Activated naive CD8-positive, alpha-beta T cell treated with anti-CD3 and anti-CD28 coated beads for 36 hours (primary cell): ENCODE measurements around the gene STON1. TPM values are rescaled to one million over a fixed set of nuclear protein-coding genes. Genes with fewer than 3 reads are reported as not detected.
"Not testable (repeated sequence)": the region's sequence is repeated elsewhere in the genome, so short reads cannot be mapped to it uniquely, and the experiment has no call there.

Source experiments
- DNase-seq: peaks from one replicate; pipeline ENCODE4 v3.0.0; 2021
- H3K27ac Mint-ChIP-seq: one replicate; pipeline ENCODE4 v1.8.0; 2022; ENCODE audit warnings: mild to moderate bottlenecking, moderate library complexity, mixed read lengths
- H3K27me3 Mint-ChIP-seq: one replicate; pipeline ENCODE4 v1.8.0; 2022; ENCODE audit warnings: mild to moderate bottlenecking, mixed read lengths
- H3K36me3 Mint-ChIP-seq: one replicate; pipeline ENCODE4 v1.8.0; 2021; ENCODE audit warnings: mild to moderate bottlenecking, mixed read lengths
- H3K4me1 Mint-ChIP-seq: one replicate; pipeline ENCODE4 v1.8.0; 2021; ENCODE audit warnings: mixed read lengths
- H3K4me3 Mint-ChIP-seq: one replicate; pipeline ENCODE4 v1.8.0; 2022; ENCODE audit warnings: mild to moderate bottlenecking, moderate library complexity, mixed read lengths
- H3K9me3 Mint-ChIP-seq: one replicate; pipeline ENCODE4 v1.8.0; 2022; ENCODE audit warnings: mixed read lengths
- total RNA-seq, 2 experiments: library from RNA; stranded (reverse); gene quantifications; one replicate each; pipeline ENCODE4 v1.2.3, GENCODE V29; 2021

STON1 gene
- total RNA-seq, 2 experiments from 2014 or later = 0.62 to 0.80 TPM

- Mint-ChIP-seq H3K36me3 (no peaks in the 10 kb centered on the region), H3K4me3 (no peak overlapping the region), H3K4me1 (no peaks in the 10 kb centered on the region), H3K9me3 (no peaks in the 10 kb centered on the region), H3K27me3 (no peaks in the 10 kb centered on the region), H3K27ac (no peak overlapping the region)
- no peak for DNase-seq
These were observed 15.3 kb downstream of the STON1 start for GRCh38 chr2:48545244-48545643.

- H3K4me1 Mint-ChIP-seq = no peaks in the 10 kb centered on the region
- no peak overlapping the region for H3K4me3 Mint-ChIP-seq
- DNase-seq = no peak
- H3K27ac Mint-ChIP-seq = no peak overlapping the region
- no peaks in the 10 kb centered on the region for H3K36me3 Mint-ChIP-seq
- no peaks in the 10 kb centered on the region for H3K9me3 Mint-ChIP-seq
- no peaks in the 10 kb centered on the region for H3K27me3 Mint-ChIP-seq
These were observed 18.9 kb downstream of the STON1 start for GRCh38 chr2:48548840-48549239.

- Mint-ChIP-seq H3K9me3 (no peaks in the 10 kb centered on the region), H3K4me3 (no peak overlapping the region), H3K36me3 (no peaks in the 10 kb centered on the region), H3K27ac (no peak overlapping the region), H3K4me1 (no peaks in the 10 kb centered on the region), H3K27me3 (no peaks in the 10 kb centered on the region)
- no peak for DNase-seq
These were observed 20.0 kb downstream of the STON1 start for GRCh38 chr2:48549972-48550371.

GRCh38 chr2:48551548-48551947, 21.6 kb downstream of the STON1 start:
- Mint-ChIP-seq H3K9me3 (no peaks in the 10 kb centered on the region), H3K4me1 (no peaks in the 10 kb centered on the region), H3K27ac (no peak overlapping the region), H3K36me3 (no peaks in the 10 kb centered on the region), H3K4me3 (no peak overlapping the region), H3K27me3 (no peaks in the 10 kb centered on the region)
- no peak for DNase-seq

GRCh38 chr2:48555071-48555470, 25.1 kb downstream of the STON1 start:
- not testable (repeated sequence) for H3K9me3 Mint-ChIP-seq, H3K4me3 Mint-ChIP-seq, DNase-seq, H3K36me3 Mint-ChIP-seq, H3K27me3 Mint-ChIP-seq, H3K4me1 Mint-ChIP-seq, H3K27ac Mint-ChIP-seq

GRCh38 chr2:48558456-48558855, 28.5 kb downstream of the STON1 start:
- H3K27me3 Mint-ChIP-seq = no peaks in the 10 kb centered on the region
- no peaks in the 10 kb centered on the region for H3K9me3 Mint-ChIP-seq
- no peak for DNase-seq
- H3K4me3 Mint-ChIP-seq = no peak overlapping the region
- H3K4me1 Mint-ChIP-seq = no peaks in the 10 kb centered on the region
- no peak overlapping the region for H3K27ac Mint-ChIP-seq
- H3K36me3 Mint-ChIP-seq = no peaks in the 10 kb centered on the region

- no peak overlapping the region for H3K27ac Mint-ChIP-seq
- H3K4me1 Mint-ChIP-seq = no peaks in the 10 kb centered on the region
- no peaks in the 10 kb centered on the region for H3K9me3 Mint-ChIP-seq
These were observed 30.7 kb downstream of the STON1 start for GRCh38 chr2:48560546-48561209.

GRCh38 chr2:48562281-48562680, 32.3 kb downstream of the STON1 start:
- Mint-ChIP-seq H3K36me3 (no peaks in the 10 kb centered on the region), H3K27ac (no peak overlapping the region), H3K27me3 (peaks cover 5% of the 10 kb centered on the region), H3K4me1 (no peaks in the 10 kb centered on the region), H3K9me3 (no peaks in the 10 kb centered on the region), H3K4me3 (no peak overlapping the region)
- no peak for DNase-seq

More at GRCh38 chr2:48560546-48561209, 30.7 kb downstream of the STON1 start:
- Mint-ChIP-seq H3K36me3 (no peaks in the 10 kb centered on the region), H3K4me3 (no peak overlapping the region), H3K27me3 (no peaks in the 10 kb centered on the region)
- no peak for DNase-seq

GRCh38 chr2:48566592-48567310, 36.8 kb downstream of the STON1 start:
- H3K9me3 Mint-ChIP-seq = no peaks in the 10 kb centered on the region
- H3K27ac Mint-ChIP-seq = no peak overlapping the region
- peaks cover 5% of the 10 kb centered on the region for H3K27me3 Mint-ChIP-seq
- no peak for DNase-seq
- H3K4me3 Mint-ChIP-seq = no peak overlapping the region
- no peaks in the 10 kb centered on the region for H3K36me3 Mint-ChIP-seq
- H3K4me1 Mint-ChIP-seq = no peaks in the 10 kb centered on the region

- Mint-ChIP-seq H3K4me3 (no peak overlapping the region), H3K36me3 (no peaks in the 10 kb centered on the region), H3K9me3 (no peaks in the 10 kb centered on the region), H3K27me3 (peaks cover 5% of the 10 kb centered on the region), H3K4me1 (no peaks in the 10 kb centered on the region), H3K27ac (no peak overlapping the region)
- DNase-seq = no peak
These were observed 37.7 kb downstream of the STON1 start for GRCh38 chr2:48567671-48568070.

- H3K27ac Mint-ChIP-seq = no peak overlapping the region
- H3K4me3 Mint-ChIP-seq = no peak overlapping the region
- DNase-seq = no peak
- H3K9me3 Mint-ChIP-seq = no peaks in the 10 kb centered on the region
- H3K36me3 Mint-ChIP-seq = no peaks in the 10 kb centered on the region
- H3K27me3 Mint-ChIP-seq = peaks cover 5% of the 10 kb centered on the region
- H3K4me1 Mint-ChIP-seq = no peaks in the 10 kb centered on the region
These were observed 38.6 kb downstream of the STON1 start for GRCh38 chr2:48568547-48568946.

GRCh38 chr2:48569433-48569832, 39.5 kb downstream of the STON1 start:
- Mint-ChIP-seq H3K4me1 (no peaks in the 10 kb centered on the region), H3K9me3 (no peaks in the 10 kb centered on the region), H3K27ac (no peak overlapping the region), H3K4me3 (no peak overlapping the region), H3K27me3 (peaks cover 5% of the 10 kb centered on the region), H3K36me3 (no peaks in the 10 kb centered on the region)
- no peak for DNase-seq

GRCh38 chr2:48572816-48573215, 42.9 kb downstream of the STON1 start:
- H3K27me3 Mint-ChIP-seq = no peaks in the 10 kb centered on the region
- no peaks in the 10 kb centered on the region for H3K9me3 Mint-ChIP-seq
- H3K4me1 Mint-ChIP-seq = peaks cover 7% of the 10 kb centered on the region

GRCh38 chr2:48574353-48575287, 44.7 kb downstream of the STON1 start:
- peak overlapping the region; percentile 32 for H3K27ac Mint-ChIP-seq
- no peaks in the 10 kb centered on the region for H3K36me3 Mint-ChIP-seq
- no peaks in the 10 kb centered on the region for H3K9me3 Mint-ChIP-seq

More at GRCh38 chr2:48572816-48573215, 42.9 kb downstream of the STON1 start:
- no peak overlapping the region for H3K4me3 Mint-ChIP-seq
- no peak overlapping the region for H3K27ac Mint-ChIP-seq
- H3K36me3 Mint-ChIP-seq = no peaks in the 10 kb centered on the region
- DNase-seq = no peak

GRCh38 chr2:48578313-48578712, 48.4 kb downstream of the STON1 start:
- peaks cover 7% of the 10 kb centered on the region for H3K4me1 Mint-ChIP-seq
- H3K36me3 Mint-ChIP-seq = no peaks in the 10 kb centered on the region
- no peak overlapping the region for H3K4me3 Mint-ChIP-seq
- H3K27me3 Mint-ChIP-seq = no peaks in the 10 kb centered on the region
- no peaks in the 10 kb centered on the region for H3K9me3 Mint-ChIP-seq
- H3K27ac Mint-ChIP-seq = no peak overlapping the region
- no peak for DNase-seq

More at GRCh38 chr2:48574353-48575287, 44.7 kb downstream of the STON1 start:
- H3K4me3 Mint-ChIP-seq = no peak overlapping the region
- no peaks in the 10 kb centered on the region for H3K27me3 Mint-ChIP-seq
- peaks cover 7% of the 10 kb centered on the region for H3K4me1 Mint-ChIP-seq
- DNase-seq = no peak
